Measurements from ENCODE around the gene MEP1B.

MEP1B gene

DNA sequence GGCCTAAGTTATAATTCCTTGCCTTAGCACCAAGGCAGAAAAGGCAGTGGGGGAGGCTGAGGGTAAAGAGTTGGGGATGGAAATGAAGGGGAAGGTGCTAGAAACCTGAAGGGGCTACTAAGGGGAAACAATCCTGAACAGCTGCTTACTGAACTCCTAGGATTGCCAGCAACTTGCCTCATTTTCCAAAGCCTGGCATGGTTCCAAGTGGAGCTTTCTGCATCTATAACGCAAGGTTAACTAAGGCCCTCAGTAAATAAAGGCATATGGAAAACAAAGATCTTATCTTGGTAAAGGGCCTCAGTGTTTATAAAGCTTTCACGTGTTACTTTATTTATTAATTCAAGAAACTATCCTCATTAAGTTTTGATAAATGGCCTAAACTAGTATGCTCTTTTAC, 10.9 kb downstream of the MEP1B start:
- Histone ChIP-seq H3F3A (ENCODE audit: insufficient read depth, low read length) (no peaks in the 10 kb centered on the region), H3K27me3 (ENCODE audit: insufficient read depth, low read length) (peaks cover 5% of the 10 kb centered on the region; the same call in 1 of the 2 replicates), H3K36me3 (ENCODE audit: insufficient read depth, low read length) (no peaks in the 10 kb centered on the region), H3K9ac (ENCODE audit: low read length) (no peak overlapping the region), H3K27ac (ENCODE audit: low read depth, low read length, poor library complexity, severe bottlenecking) (no peak overlapping the region), H3K4me1 (ENCODE audit: insufficient read depth, low read length, severe bottlenecking) (no peaks in the 10 kb centered on the region), H2AFZ (ENCODE audit: low read length) (no peak overlapping the region), H3K79me2 (ENCODE audit: insufficient read depth, low read length) (no peaks in the 10 kb centered on the region), H3K4me2 (ENCODE audit: low read length) (no peak overlapping the region), H3K9me2 (ENCODE audit: low read depth, low read length) (no peaks in the 10 kb centered on the region), H3K4me3 (ENCODE audit: low read depth, low read length, poor library complexity, severe bottlenecking) (no peak overlapping the region), H3K9me3 (ENCODE audit: low read length) (no peaks in the 10 kb centered on the region), H4K20me1 (ENCODE audit: insufficient read depth, low read length) (no peaks in the 10 kb centered on the region)
- TF ChIP-seq CTCF (IDR thresholded peaks at IDR 0.05; ENCODE audit: low read length) (no peak), EZH2 (IDR thresholded peaks at IDR 0.05; ENCODE audit: borderline replicate concordance, low read length) (no peak)

- H3K4me1 ChIP-seq (ENCODE audit: insufficient read depth, low read length, severe bottlenecking), result no peaks in the 10 kb centered on the region
- TF ChIP-seq EZH2 (IDR thresholded peaks at IDR 0.05; ENCODE audit: borderline replicate concordance, low read length) (no peak), CTCF (IDR thresholded peaks at IDR 0.05; ENCODE audit: low read length) (no peak)
- no peaks in the 10 kb centered on the region for H4K20me1 ChIP-seq (ENCODE audit: insufficient read depth, low read length)
- H3K4me3 ChIP-seq (ENCODE audit: low read depth, low read length, poor library complexity, severe bottlenecking), result no peak overlapping the region
- H3K4me2 ChIP-seq (ENCODE audit: low read length), result no peak overlapping the region
- H2AFZ ChIP-seq (ENCODE audit: low read length), result no peak overlapping the region
- H3F3A ChIP-seq (ENCODE audit: insufficient read depth, low read length), result no peaks in the 10 kb centered on the region
- H3K9me3 ChIP-seq (ENCODE audit: low read length), result no peaks in the 10 kb centered on the region
- no peaks in the 10 kb centered on the region for H3K9me2 ChIP-seq (ENCODE audit: low read depth, low read length)
- no peaks in the 10 kb centered on the region for H3K79me2 ChIP-seq (ENCODE audit: insufficient read depth, low read length)
- H3K9ac ChIP-seq (ENCODE audit: low read length), result no peak overlapping the region
- peaks cover 5% of the 10 kb centered on the region; the same call in 1 of the 2 replicates for H3K27me3 ChIP-seq (ENCODE audit: insufficient read depth, low read length)
- no peaks in the 10 kb centered on the region for H3K36me3 ChIP-seq (ENCODE audit: insufficient read depth, low read length)
- no peak overlapping the region for H3K27ac ChIP-seq (ENCODE audit: low read depth, low read length, poor library complexity, severe bottlenecking)
These were observed 12.3 kb downstream of the MEP1B start for GRCh38 chr18:32201948-32202672.

DNA sequence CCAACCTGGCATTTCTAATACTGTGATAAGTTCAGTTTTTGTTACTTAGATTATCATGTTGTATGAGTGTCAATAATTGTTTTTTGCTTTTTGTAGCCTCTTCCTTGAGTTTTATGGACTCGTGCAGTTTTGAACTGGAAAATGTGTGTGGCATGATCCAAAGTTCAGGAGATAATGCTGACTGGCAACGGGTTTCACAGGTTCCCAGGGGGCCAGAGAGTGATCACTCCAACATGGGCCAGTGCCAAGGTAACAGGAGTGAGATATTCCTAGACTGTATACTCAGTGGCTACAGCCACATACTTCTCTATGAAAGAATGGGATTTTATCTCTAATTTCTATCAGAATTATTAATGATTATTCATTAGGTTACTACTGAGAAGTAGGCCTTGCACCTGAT, 18.2 kb downstream of the MEP1B start:
- Histone ChIP-seq H3K79me2 (ENCODE audit: insufficient read depth, low read length) (no peaks in the 10 kb centered on the region), H2AFZ (ENCODE audit: low read length) (no peak overlapping the region), H3K4me2 (ENCODE audit: low read length) (no peak overlapping the region), H3K36me3 (ENCODE audit: insufficient read depth, low read length) (no peaks in the 10 kb centered on the region), H3K27ac (ENCODE audit: low read depth, low read length, poor library complexity, severe bottlenecking) (no peak overlapping the region), H3K9me3 (ENCODE audit: low read length) (no peaks in the 10 kb centered on the region), H4K20me1 (ENCODE audit: insufficient read depth, low read length) (no peaks in the 10 kb centered on the region), H3K27me3 (ENCODE audit: insufficient read depth, low read length) (peaks cover 5% of the 10 kb centered on the region; the same call in 1 of the 2 replicates), H3K4me1 (ENCODE audit: insufficient read depth, low read length, severe bottlenecking) (no peaks in the 10 kb centered on the region), H3K9ac (ENCODE audit: low read length) (no peak overlapping the region), H3K4me3 (ENCODE audit: low read depth, low read length, poor library complexity, severe bottlenecking) (no peak overlapping the region), H3K9me2 (ENCODE audit: low read depth, low read length) (no peaks in the 10 kb centered on the region), H3F3A (ENCODE audit: insufficient read depth, low read length) (no peaks in the 10 kb centered on the region)
- TF ChIP-seq EZH2 (IDR thresholded peaks at IDR 0.05; ENCODE audit: borderline replicate concordance, low read length) (no peak), CTCF (IDR thresholded peaks at IDR 0.05; ENCODE audit: low read length) (no peak)

All from OCI-LY1 (cell line).